PC-3 (cell line): ENCODE results near the gene KLHL40. TPM values are rescaled to one million over a fixed set of nuclear protein-coding genes. Genes with fewer than 3 reads are reported as not detected.

Source experiments
- ATAC-seq: fragments of 200-7000 bp; cut with Tn5 transposase; 2 replicates; pipeline ENCODE4 v1.9.1; 2020; ENCODE audit warnings: mild to moderate bottlenecking, moderate library complexity
- BruUV-seq: library from RNA; stranded (reverse); fragments of 400-500 nt; replicated peaks from 2 replicates; lab custom pipeline; 2021; lab: Mats Ljungman, UMichigan
- CTCF ChIA-PET: fragments of 300-600 bp; sonication (Branson Sonifier 250); formaldehyde crosslinking; loops from one replicate; lab custom pipeline; 2022; ENCODE audit warnings: antibody characterized with exemption; lab: Charles Lee
- POLR2A ChIA-PET: fragments of 300-600 bp; sonication (Branson Sonifier 250); formaldehyde crosslinking; loops from one replicate; lab custom pipeline; 2022; ENCODE audit warnings: antibody characterized with exemption; ENCODE audit not compliant: unreplicated experiment; lab: Charles Lee
- DNase-seq: peaks from one replicate; pipeline ENCODE4 v3.0.0-alpha.2; 2015
- H2AFZ ChIP-seq: fragments of 300-600 bp; sonication (generic); 2 replicates; pipeline ENCODE4 v1.6.0; 2016; ENCODE audit warnings: antibody characterized with exemption, low read length
- H3F3A ChIP-seq: fragments of 300-600 bp; sonication (generic); one replicate; pipeline ENCODE4 v1.6.0; 2017; ENCODE audit warnings: antibody characterized with exemption, low read length, control low read depth, mild to moderate bottlenecking; ENCODE audit not compliant: unreplicated experiment
- H3K27ac ChIP-seq: fragments of 300-600 bp; sonication (generic); 2 replicates; pipeline ENCODE4 v1.5.1; 2016; ENCODE audit warnings: mild to moderate bottlenecking, low read length
- H3K27me3 ChIP-seq: fragments of 300-600 bp; sonication (generic); 2 replicates; pipeline ENCODE4 v1.6.1; 2016; ENCODE audit warnings: low read length, mixed read lengths
- H3K36me3 ChIP-seq: fragments of 300-600 bp; sonication (generic); 2 replicates; pipeline ENCODE4 v1.6.1; 2016; ENCODE audit warnings: low read depth, mixed run types, low read length, mixed read lengths
- H3K4me1 ChIP-seq: fragments of 300-600 bp; sonication (generic); 2 replicates; pipeline ENCODE4 v1.5.1; 2016; ENCODE audit warnings: low read length; ENCODE audit not compliant: insufficient read depth
- H3K4me2 ChIP-seq: fragments of 300-600 bp; sonication (generic); 2 replicates; pipeline ENCODE4 v1.6.0; 2016; ENCODE audit warnings: low read length
- H3K4me3 ChIP-seq: fragments of 300-600 bp; sonication (generic); 2 replicates; pipeline ENCODE4 v1.5.1; 2016; ENCODE audit warnings: mild to moderate bottlenecking, low read length, mixed read lengths
- H3K79me2 ChIP-seq: fragments of 300-600 bp; sonication (generic); 2 replicates; pipeline ENCODE4 v1.6.1; 2017; ENCODE audit warnings: low read length, mixed read lengths
- H3K9ac ChIP-seq: fragments of 300-600 bp; sonication (generic); 2 replicates; pipeline ENCODE4 v1.6.0; 2016; ENCODE audit warnings: mild to moderate bottlenecking, low read length
- H3K9me2 ChIP-seq: fragments of 300-600 bp; sonication (generic); replicated peaks from 2 replicates; pipeline ENCODE4 v1.6.1; 2016; ENCODE audit warnings: mixed run types, low read length, mixed read lengths
- H3K9me3 ChIP-seq: fragments of 300-600 bp; sonication (generic); 2 replicates; pipeline ENCODE4 v1.6.1; 2016; ENCODE audit warnings: low read length, mixed read lengths
- H4K20me1 ChIP-seq: fragments of 300-600 bp; sonication (generic); 2 replicates; pipeline ENCODE4 v1.6.1; 2016; ENCODE audit warnings: low read length, mixed read lengths
- CTCF ChIP-seq: fragments of 300-600 bp; sonication (generic); conservative IDR thresholded peaks from 2 replicates; pipeline ENCODE4 v1.5.1; 2017; ENCODE audit warnings: antibody characterized with exemption, low read depth, mild to moderate bottlenecking, low read length
- EZH2 ChIP-seq: fragments of 300-600 bp; sonication (generic); IDR thresholded peaks from one replicate; pipeline ENCODE4 v1.6.1; 2017; ENCODE audit warnings: antibody characterized with exemption, mild to moderate bottlenecking, low read length; ENCODE audit not compliant: unreplicated experiment
- EZH2phosphoT487 ChIP-seq: fragments of 300-600 bp; sonication (generic); IDR thresholded peaks from 2 replicates; pipeline ENCODE4 v1.6.1; 2018; ENCODE audit warnings: mild to moderate bottlenecking, antibody characterized with exemption, low read length, borderline replicate concordance
- intact Hi-C: fragments of 100-400 bp; cut with micrococcal nuclease; formaldehyde crosslinking; loops from 2 replicates; pipeline ENCODE4 v1.9.0; 2023
- total RNA-seq: library from RNA; depleted of rRNA; stranded (reverse); fragments of >200 nt; gene quantifications from 2 replicates; pipeline ENCODE4 v1.2.3, GENCODE V29; 2014

The KLHL40 gene
- total RNA-seq, 1 experiment from 2014 or later = not detected

- H3K36me3 ChIP-seq = no peaks in the 10 kb centered on the region
- 0 out of 2 replicates have a peak, but pooled peaks cover 6% of the 10 kb centered on the region for H3K4me1 ChIP-seq
- no peaks in the 10 kb centered on the region for H3K9me3 ChIP-seq
- H3K9me2 ChIP-seq = no peaks in the 10 kb centered on the region
- H3K4me2 ChIP-seq = no peak overlapping the region
- no peak overlapping the region for H3K9ac ChIP-seq
- no peaks in the 10 kb centered on the region for H3K79me2 ChIP-seq
- ChIA-PET CTCF (no interaction called here), POLR2A (no interaction called here)
- no TSS peak for BruUV-seq
- ATAC-seq (no peak), DNase-seq (no peak)
- no peaks in the 10 kb centered on the region for H4K20me1 ChIP-seq
- TF ChIP-seq CTCF = no peak
- TF ChIP-seq EZH2phosphoT487 = no peak
- TF ChIP-seq EZH2 = no peak
- intact Hi-C loops = no loop called here
- H3F3A ChIP-seq = no peaks in the 10 kb centered on the region
- no peak overlapping the region for H2AFZ ChIP-seq
- no peak overlapping the region for H3K4me3 ChIP-seq
- H3K27ac ChIP-seq = no peak overlapping the region
- no peaks in the 10 kb centered on the region for H3K27me3 ChIP-seq
Observed at GRCh38 chr3:42700366-42701288, 15.3 kb downstream of the KLHL40 start.

- Histone ChIP-seq H4K20me1 (no peaks in the 10 kb centered on the region), H3K4me3 (no peak overlapping the region), H3F3A (no peaks in the 10 kb centered on the region), H3K4me2 (no peak overlapping the region), H3K27me3 (no peaks in the 10 kb centered on the region), H3K36me3 (no peaks in the 10 kb centered on the region), H3K9me2 (no peaks in the 10 kb centered on the region), H3K79me2 (no peaks in the 10 kb centered on the region), H3K4me1 (0 out of 2 replicates have a peak, but pooled peaks cover 6% of the 10 kb centered on the region), H3K27ac (no peak overlapping the region), H3K9ac (no peak overlapping the region), H2AFZ (no peak overlapping the region), H3K9me3 (no peaks in the 10 kb centered on the region)
- peak; percentile 49 for DNase-seq
- ChIA-PET CTCF (no interaction called here), POLR2A (no interaction called here)
- BruUV-seq = no TSS peak
- ATAC-seq = peak; percentile 63
- TF ChIP-seq EZH2 (no peak), EZH2phosphoT487 (no peak), CTCF (no peak)
- intact Hi-C loops = no loop called here
Observed at GRCh38 chr3:42701371-42702065, 16.2 kb downstream of the KLHL40 start.
